MCF 10A (cell line): ENCODE measurements around the gene RBM12. TPM values are rescaled to one million over a fixed set of nuclear protein-coding genes. Genes with fewer than 3 reads are reported as not detected.
"Not testable (repeated sequence)": the region's sequence is repeated elsewhere in the genome, so short reads cannot be mapped to it uniquely, and the experiment has no call there.

ENCODE experiments used
- Bru-seq: library from RNA; stranded (reverse); fragments of 400-500 nt; gene quantifications from one replicate; lab custom pipeline; 2021; lab: Mats Ljungman, UMichigan
- BruChase-seq, 2 experiments: library from RNA; stranded (reverse); fragments of 400-500 nt; gene quantifications; one replicate each; lab custom pipeline; 2021; lab: Mats Ljungman, UMichigan
- BruUV-seq: library from RNA; stranded (reverse); fragments of 400-500 nt; replicated peaks from 2 replicates; lab custom pipeline; 2021; lab: Mats Ljungman, UMichigan
- CTCF ChIA-PET: fragments of 300-600 bp; sonication (Branson Sonifier 250); formaldehyde crosslinking; extraction: SDS; loops from one replicate; lab custom pipeline; 2021; ENCODE audit warnings: antibody characterized with exemption, inconsistent platforms; lab: Yijun Ruan, JAX
- POLR2A ChIA-PET: fragments of 300-600, 350-650 bp; sonication (Branson Sonifier 250); formaldehyde crosslinking; extraction: SDS; loops from one replicate; lab custom pipeline; 2020; ENCODE audit warnings: antibody characterized with exemption, inconsistent platforms; lab: Yijun Ruan, JAX
- DNase-seq: peaks from one replicate; pipeline ENCODE4 v3.0.0-alpha.2; 2018; ENCODE audit not compliant: unreplicated experiment
- H3K27ac Mint-ChIP-seq: one replicate; pipeline ENCODE4 v1.8.0; 2022; ENCODE audit warnings: mild to moderate bottlenecking, low read depth, mixed read lengths; ENCODE audit not compliant: unreplicated experiment
- H3K27me3 Mint-ChIP-seq: one replicate; pipeline ENCODE4 v1.8.0; 2022; ENCODE audit warnings: mixed read lengths; ENCODE audit not compliant: insufficient read depth, unreplicated experiment
- H3K36me3 Mint-ChIP-seq: one replicate; pipeline ENCODE4 v1.8.0; 2022; ENCODE audit warnings: mild to moderate bottlenecking, moderate library complexity, mixed read lengths; ENCODE audit not compliant: insufficient read depth, unreplicated experiment
- H3K4me1 Mint-ChIP-seq: one replicate; pipeline ENCODE4 v1.8.0; 2022; ENCODE audit warnings: mixed read lengths; ENCODE audit not compliant: insufficient read depth, unreplicated experiment
- H3K4me3 Mint-ChIP-seq: one replicate; pipeline ENCODE4 v1.8.0; 2022; ENCODE audit warnings: mild to moderate bottlenecking, moderate library complexity, mixed read lengths; ENCODE audit not compliant: unreplicated experiment
- H3K9me3 Mint-ChIP-seq: one replicate; pipeline ENCODE4 v1.8.0; 2022; ENCODE audit warnings: mixed read lengths; ENCODE audit not compliant: unreplicated experiment
- CTCF ChIP-seq: fragments of 200-600 bp; IDR thresholded peaks from one replicate; pipeline ENCODE4 v1.8.0; 2022; ENCODE audit warnings: antibody characterized with exemption, mild to moderate bottlenecking; ENCODE audit not compliant: unreplicated experiment
- intact Hi-C: fragments of 100-400 bp; cut with micrococcal nuclease; formaldehyde crosslinking; loops from 2 replicates; pipeline ENCODE4 v1.14.1; 2022
- long read RNA-seq: library from polyadenylated mRNA; stranded (forward); transcript quantifications from one replicate; pipeline ENCODE4 v2.0.0, GENCODE V29; 2022
- total RNA-seq: library from RNA; stranded (reverse); gene quantifications from 2 replicates; pipeline ENCODE4 v1.2.3, GENCODE V29; 2022

The RBM12 gene
- total RNA-seq (60.1 and 64.3 TPM in 2 replicates), Bru-seq, nascent RNA (percentile 98 among the genes with signal in this experiment), BruChase-seq, experiment 1, labeled RNA remaining after a 6-hour chase (percentile 98 among the genes with signal in this experiment), BruChase-seq, experiment 2, labeled RNA remaining after a 2-hour chase (percentile 99 among the genes with signal in this experiment)
- long read RNA-seq, full-length matches to known transcripts: 35 of 54 reads
- long read RNA-seq, partial matches to known transcripts: 0 of 54 reads
- long read RNA-seq, other reads (novel, unspliced or antisense): 19 of 54 reads

DNA sequence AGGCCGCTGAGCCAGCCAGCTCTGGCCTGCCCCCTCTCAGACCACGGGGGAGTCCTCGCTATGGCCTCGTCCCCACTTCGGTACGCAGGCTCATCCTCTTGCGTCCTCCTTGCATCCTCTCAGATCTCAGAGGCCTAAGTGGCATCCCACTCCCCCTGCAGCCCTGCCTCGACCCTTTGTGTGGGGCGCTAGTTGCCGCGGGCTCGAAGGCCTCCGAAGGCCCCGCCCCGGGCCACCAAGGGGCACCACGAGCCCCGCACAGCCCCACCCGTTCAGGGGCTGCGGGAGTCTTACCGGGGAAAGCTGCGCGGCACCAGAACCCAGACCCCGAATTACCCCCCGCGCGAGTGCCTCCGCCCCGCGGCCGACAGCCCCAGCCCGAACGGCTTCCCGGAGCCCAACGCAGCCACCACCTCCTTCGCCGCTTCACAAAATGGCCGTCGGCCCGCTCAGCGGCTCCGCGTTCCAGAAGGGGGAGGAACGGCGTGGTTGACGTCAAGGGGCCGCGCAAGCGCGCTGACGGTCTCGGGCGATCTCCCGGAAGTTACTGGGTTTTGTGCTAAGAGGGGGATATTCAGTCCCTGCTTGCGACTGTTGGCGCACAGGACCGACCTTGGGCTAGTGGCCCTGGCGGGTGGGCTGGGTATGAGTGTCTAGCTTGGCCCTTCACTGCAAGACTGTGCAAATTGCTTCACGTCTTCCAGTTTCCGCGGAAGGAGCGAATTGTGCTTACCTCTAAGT is at the start of gene RBM12, which contains the start of gene CPNE1:
Gene RBM12 (minus strand): TSS at position 435 of the 741 bp plus-strand sequence. CDS start 9,578 bp downstream, outside the sequence.
Gene CPNE1 (minus strand): TSS at position 435 of the 741 bp plus-strand sequence. CDS start 31,977 bp downstream, outside the sequence.
- Mint-ChIP-seq H3K27ac (peak within 1 kb of the TSS; percentile 98), H3K9me3 (no peaks in the 10 kb centered on the region), H3K4me1 (peaks cover 19% of the 10 kb centered on the region), H3K27me3 (no peaks in the 10 kb centered on the region), H3K36me3 (peaks cover 20% of the 10 kb centered on the region), H3K4me3 (peak within 1 kb of the TSS; percentile 94)
- ChIA-PET POLR2A (interaction anchor here (0.6 to 7.8 kb wide), 37 partner anchors 10 to 1173 kb away, joined by 3 to 124 read pairs (median 6); partner anchors contain the start of genes CEP250, EIF6, ERGIC3 and NFS1), CTCF (interaction anchor here (0.6 to 1.1 kb wide), 6 partner anchors 12 to 408 kb away, joined by 3 to 5 read pairs (median 4); no protein-coding TSS in a partner anchor)
- peak; percentile 90 for DNase-seq
- BruUV-seq: no TSS peak
- TF ChIP-seq CTCF: no peak
- intact Hi-C loops: loop anchor here (5.0 to 10.0 kb wide), 2 partner anchors 47 to 100 kb away; partner anchors contain the start of gene SPAG4

DNA sequence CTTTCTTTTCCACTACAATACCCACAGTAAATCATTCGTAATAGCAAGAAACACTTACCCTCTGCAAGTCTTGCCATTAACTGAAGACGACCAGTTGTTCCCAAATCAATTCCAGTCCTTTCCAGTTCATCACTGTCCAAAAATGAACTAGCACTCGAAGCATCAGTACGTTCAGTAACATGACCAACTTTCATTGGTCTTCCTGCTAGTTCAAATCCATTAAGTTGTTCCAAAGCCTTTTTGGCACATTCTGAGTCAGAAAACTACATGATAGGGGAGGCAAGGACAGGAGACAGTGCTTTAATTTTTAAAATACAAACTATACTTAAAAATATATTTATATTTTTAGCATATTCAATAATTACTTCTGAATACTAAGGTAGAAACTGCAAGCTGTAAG is 49.4 kb upstream of the RBM12 start:
- Mint-ChIP-seq H3K27ac (no peak overlapping the region), H3K27me3 (no peaks in the 10 kb centered on the region), H3K36me3 (peaks cover 99% of the 10 kb centered on the region), H3K4me1 (peaks cover 13% of the 10 kb centered on the region), H3K9me3 (no peaks in the 10 kb centered on the region), H3K4me3 (no peak overlapping the region)
- intact Hi-C loops: no loop called here
- POLR2A ChIA-PET: interaction anchor here (0.5 to 8.8 kb wide), 9 partner anchors 10 to 161 kb away, joined by 3 to 130 read pairs (median 5); partner anchors contain the start of genes NFS1, RBM39 and ROMO1
- BruUV-seq: no TSS peak
- TF ChIP-seq CTCF: no peak
- no peak for DNase-seq
- CTCF ChIA-PET: interaction anchor here (0.9 to 2.0 kb wide), 4 partner anchors 10 to 170 kb away, joined by 3 to 7 read pairs (median 3); no protein-coding TSS in a partner anchor

DNA sequence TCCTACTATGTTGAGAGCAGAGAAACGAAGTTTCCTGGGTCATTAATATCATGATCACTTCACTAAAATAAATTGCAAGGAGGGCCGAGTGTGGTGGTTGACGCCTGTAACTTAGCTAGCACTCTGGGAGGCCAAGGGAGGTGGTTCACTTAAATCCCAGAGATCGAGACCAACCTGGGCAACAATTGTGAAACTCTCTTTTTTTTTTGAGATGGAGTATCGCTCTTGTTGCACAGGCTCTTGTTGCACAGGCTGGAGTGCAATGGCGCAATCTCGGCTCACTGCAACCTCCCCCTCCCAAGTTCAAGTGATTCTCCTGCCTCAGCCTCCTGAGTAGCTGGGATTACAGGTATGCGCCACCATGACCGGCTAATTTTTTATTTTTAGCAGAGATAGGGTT is 48.4 kb upstream of the RBM12 start:
- POLR2A ChIA-PET: interaction anchor here (0.7 to 6.6 kb wide), 5 partner anchors 10 to 29 kb away, joined by 3 to 112 read pairs (median 6); partner anchors contain the start of genes NFS1, RBM39 and ROMO1
- H3K4me3 Mint-ChIP-seq, H3K9me3 Mint-ChIP-seq, DNase-seq, H3K27me3 Mint-ChIP-seq, intact Hi-C loops, H3K27ac Mint-ChIP-seq, BruUV-seq: not testable (repeated sequence)
- CTCF ChIA-PET: interaction anchor here (0.6 to 2.0 kb wide), 5 partner anchors 14 to 241 kb away, joined by 3 to 7 read pairs (median 4); partner anchors contain the start of gene SCAND1
- H3K4me1 Mint-ChIP-seq: peaks cover 13% of the 10 kb centered on the region
- peaks cover 99% of the 10 kb centered on the region for H3K36me3 Mint-ChIP-seq

DNA sequence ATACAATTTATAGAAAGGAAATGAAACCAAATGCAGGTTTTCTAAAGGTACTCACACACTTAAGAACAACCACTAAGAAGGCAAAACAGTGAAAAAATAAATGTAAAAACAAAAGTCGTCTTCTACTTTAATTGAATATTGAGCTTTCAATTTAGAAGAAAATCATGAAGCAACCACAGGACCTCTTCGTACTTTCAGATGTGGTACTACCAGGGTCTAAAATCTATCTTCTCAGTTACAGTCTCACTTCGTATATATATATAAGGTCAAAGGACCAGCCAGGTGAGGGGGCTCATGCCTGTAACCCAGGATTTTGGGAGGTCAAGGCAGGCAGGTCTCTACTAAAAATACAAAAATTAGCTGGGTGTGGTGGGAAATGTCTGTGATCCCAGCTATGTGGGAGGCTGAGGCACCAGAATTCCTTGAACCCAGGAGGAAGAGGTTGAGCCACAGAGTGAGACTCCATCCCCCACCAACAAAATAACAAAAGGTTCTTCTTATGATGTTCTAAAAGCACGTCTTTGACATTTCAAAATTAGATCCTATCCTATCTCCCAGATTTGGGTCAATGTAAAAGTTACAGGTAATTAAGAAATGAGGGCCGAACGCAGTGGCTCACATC is 47.0 kb upstream of the RBM12 start:
- CTCF ChIA-PET: interaction anchor here (0.6 to 1.7 kb wide), 5 partner anchors 17 to 242 kb away, joined by 3 to 6 read pairs (median 4); partner anchors contain the start of gene SCAND1
- no TSS peak for BruUV-seq
- DNase-seq: no peak
- H3K9me3 Mint-ChIP-seq: no peaks in the 10 kb centered on the region
- peak overlapping the region; percentile 28 for H3K27ac Mint-ChIP-seq
- H3K4me3 Mint-ChIP-seq: no peak overlapping the region
- TF ChIP-seq CTCF: no peak
- peaks cover 13% of the 10 kb centered on the region for H3K4me1 Mint-ChIP-seq
- intact Hi-C loops: no loop called here
- POLR2A ChIA-PET: interaction anchor here (0.6 to 14.8 kb wide), 13 partner anchors 8 to 242 kb away, joined by 3 to 266 read pairs (median 4); partner anchors contain the start of genes NFS1, PHF20, RBM39 and ROMO1
- peaks cover 99% of the 10 kb centered on the region for H3K36me3 Mint-ChIP-seq
- H3K27me3 Mint-ChIP-seq: no peaks in the 10 kb centered on the region
